ENCODE data around the gene ARRDC2. TPM values are rescaled to one million over a fixed set of nuclear protein-coding genes. Genes with fewer than 3 reads are reported as not detected.

Gene ARRDC2
- total and polyA plus RNA-seq, 9 of the 15 experiments (the other 6 are each of a cell fraction or from before 2014, with no cell fraction given), result 1.9 to 27.4 (median 15.2) TPM

- TF ChIP-seq, protein P1, sequence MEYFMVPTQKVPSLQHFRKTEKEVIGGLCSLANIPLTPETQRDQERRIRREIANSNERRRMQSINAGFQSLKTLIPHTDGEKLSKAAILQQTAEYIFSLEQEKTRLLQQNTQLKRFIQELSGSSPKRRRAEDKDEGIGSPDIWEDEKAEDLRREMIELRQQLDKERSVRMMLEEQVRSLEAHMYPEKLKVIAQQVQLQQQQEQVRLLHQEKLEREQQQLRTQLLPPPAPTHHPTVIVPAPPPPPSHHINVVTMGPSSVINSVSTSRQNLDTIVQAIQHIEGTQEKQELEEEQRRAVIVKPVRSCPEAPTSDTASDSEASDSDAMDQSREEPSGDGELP (CRISPR knock-in tag; IDR thresholded peaks at IDR 0.05; ENCODE audit: borderline replicate concordance), result peak; percentile 44; the same call in 1 of the 2 replicates
- TF ChIP-seq TOE1 (IDR thresholded peaks at IDR 0.05; ENCODE audit: borderline replicate concordance), result no peak
- no peak for TF ChIP-seq TOE1 (CRISPR knock-in tag; IDR thresholded peaks at IDR 0.05; ENCODE audit: borderline replicate concordance, low read depth)
- no peak for TF ChIP-seq ZNF134 (CRISPR knock-in tag; conservative IDR thresholded peaks at IDR 0.05)
- no peak for TF ChIP-seq KAT2B (IDR thresholded peaks at IDR 0.05; ENCODE audit: low read depth, low read length)
- 0 out of 2 replicates have a peak, but pooled peaks have one; percentile 36 for TF ChIP-seq ZNF436 (CRISPR knock-in tag; IDR thresholded peaks at IDR 0.05)
- no peak for TF ChIP-seq MYBL2 (IDR thresholded peaks at IDR 0.05; ENCODE audit: low read depth)
- TF ChIP-seq MYBL2 (CRISPR knock-in tag; IDR thresholded peaks at IDR 0.05; ENCODE audit: borderline replicate concordance), result no peak
- TF ChIP-seq MNT (conservative IDR thresholded peaks at IDR 0.05), result no peak
Measured at GRCh38 chr19:18059902-18060301, 51.9 kb downstream of the ARRDC2 start (continued).
